ENCODE measurements around the gene SGO1.
"Not testable (repeated sequence)": the region's sequence is repeated elsewhere in the genome, so short reads cannot be mapped to it uniquely, and the experiment has no call there.

Gene SGO1

DNA sequence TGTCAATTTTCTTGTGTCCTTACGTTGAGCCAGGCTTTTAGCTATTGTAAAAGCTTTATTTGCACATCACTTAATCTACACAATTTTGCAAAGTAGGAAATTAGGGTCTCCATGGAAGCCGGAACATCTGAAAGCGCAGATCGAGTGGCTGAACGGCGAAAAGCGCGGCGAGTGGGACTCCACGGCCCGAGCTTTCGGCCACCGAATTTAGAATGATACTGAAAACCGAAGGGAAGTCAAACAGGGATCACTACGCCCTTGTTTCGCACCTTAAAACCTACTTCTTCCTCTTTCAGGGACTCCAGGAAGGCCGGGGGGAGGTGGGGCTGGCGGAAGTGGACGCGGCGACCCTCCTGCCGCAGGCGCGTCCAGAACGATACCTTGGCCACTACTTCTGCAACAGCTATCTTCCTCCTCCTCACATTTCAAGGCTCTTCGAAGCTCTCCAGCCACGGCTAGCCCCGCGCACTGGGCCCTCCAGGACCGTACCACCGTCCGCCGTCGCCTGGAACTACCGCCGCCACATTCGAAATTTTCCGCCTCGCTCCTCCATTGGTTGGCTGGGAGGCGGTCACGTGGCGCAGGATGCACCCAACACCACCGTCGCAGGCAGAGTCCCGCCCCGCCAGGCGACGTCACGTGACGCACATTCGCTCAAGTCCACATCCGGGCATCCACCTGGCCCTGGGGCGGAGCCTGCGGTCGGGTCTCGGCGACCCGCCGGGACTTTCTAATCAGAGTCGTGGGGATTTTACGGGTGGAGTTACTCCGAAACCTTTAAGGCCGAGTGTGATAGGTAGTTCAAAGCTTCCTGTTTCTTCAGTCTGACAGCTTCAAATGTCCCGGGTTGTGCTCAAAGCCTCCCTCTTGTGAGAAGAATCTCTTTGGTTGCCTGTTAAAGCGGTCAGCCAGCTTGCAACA, at the start of gene SGO1:
Gene SGO1 (minus strand): TSS at position 528 of the 921 bp plus-strand sequence. CDS start 2,179 bp downstream, outside the sequence.
- peak; percentile 100 for DNase-seq (ENCODE audit: low spot score)

GRCh38 chr3:20235796-20236195, 49.8 kb upstream of the SGO1 start:
- peak; percentile 35 for DNase-seq (ENCODE audit: low spot score)

DNA sequence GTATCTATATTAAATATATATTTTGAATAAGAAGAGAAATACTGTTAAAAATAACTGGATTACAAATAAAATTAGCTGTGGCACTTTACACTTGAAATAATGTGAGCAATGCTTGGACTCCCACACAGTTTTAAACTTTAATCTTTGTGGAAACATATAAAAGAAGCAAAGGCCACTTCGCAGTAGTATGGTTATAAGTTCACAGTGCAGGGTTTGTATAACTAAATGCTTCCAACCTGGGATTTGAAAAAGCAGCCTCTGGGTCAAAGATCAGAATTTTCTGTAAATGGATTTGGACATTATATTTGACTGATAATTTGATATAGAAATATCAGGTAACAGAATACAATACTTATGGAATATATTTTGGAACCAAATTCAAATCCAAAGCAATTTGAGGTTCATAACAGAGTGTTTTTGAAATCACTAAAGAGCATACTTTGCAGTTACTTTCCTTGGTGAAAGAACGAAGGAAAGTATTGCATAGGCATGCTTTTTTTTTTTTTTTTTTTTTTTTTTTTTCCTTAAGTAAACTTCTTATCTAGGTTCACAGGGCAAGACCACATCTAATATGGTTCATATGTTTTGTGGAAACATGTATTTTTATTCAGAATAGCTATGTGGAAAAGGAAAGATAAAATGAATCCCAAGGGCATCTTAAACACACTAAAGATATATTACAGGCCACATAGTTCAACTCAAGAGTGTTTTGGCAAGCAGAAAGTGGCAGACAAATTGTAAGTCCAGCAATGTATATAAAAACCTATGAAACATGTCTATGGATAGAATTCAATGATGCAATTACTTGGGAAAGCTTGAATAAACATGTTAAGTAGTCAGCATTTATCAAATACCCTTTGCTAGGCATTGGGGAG, 47.1 kb upstream of the SGO1 start:
- DNase-seq (ENCODE audit: low spot score): no peak

DNA sequence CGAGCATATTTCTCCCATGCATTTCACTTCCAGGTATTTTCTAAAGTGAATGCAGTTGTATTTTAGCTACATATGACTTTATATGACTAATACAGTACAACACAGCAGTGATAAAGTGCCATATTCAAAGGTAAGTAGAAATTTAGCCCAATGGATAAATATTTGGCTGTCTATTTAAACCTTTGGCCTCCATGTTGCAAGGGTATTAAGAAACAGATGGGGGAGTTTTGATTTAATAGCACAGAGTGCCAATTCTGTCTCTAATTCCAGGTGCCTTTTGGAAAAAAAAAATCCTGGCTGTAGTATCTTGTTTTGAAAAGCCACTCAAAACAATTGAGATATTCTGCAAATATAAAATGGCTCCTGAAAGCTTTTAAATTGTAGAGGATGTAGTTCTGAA, 44.9 kb upstream of the SGO1 start:
- no peak for DNase-seq (ENCODE audit: low spot score)

GRCh38 chr3:20225769-20226168, 39.8 kb upstream of the SGO1 start:
- DNase-seq (ENCODE audit: low spot score): no peak

GRCh38 chr3:20222274-20222673, 36.3 kb upstream of the SGO1 start:
- no peak for DNase-seq (ENCODE audit: low spot score)

DNA sequence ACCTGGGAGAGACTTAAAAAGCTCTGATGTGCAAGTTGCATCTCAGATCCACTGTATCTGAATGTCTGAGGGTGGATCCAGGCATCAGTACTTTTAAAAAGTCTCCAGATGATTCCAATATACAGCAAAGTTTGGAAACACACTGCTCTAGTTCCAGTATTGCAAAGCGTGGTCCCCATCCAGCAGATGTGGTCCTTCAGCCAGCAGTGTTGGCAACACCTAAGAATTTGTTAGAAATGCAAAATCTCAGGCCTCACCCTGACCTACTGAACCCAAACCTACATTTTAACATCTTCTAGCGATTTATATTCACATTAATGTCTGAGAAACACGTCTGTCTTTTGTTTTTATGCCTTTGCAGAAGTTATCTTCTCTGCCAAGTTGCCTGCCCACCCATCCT, 32.2 kb upstream of the SGO1 start:
- no peak for DNase-seq (ENCODE audit: low spot score)

DNA sequence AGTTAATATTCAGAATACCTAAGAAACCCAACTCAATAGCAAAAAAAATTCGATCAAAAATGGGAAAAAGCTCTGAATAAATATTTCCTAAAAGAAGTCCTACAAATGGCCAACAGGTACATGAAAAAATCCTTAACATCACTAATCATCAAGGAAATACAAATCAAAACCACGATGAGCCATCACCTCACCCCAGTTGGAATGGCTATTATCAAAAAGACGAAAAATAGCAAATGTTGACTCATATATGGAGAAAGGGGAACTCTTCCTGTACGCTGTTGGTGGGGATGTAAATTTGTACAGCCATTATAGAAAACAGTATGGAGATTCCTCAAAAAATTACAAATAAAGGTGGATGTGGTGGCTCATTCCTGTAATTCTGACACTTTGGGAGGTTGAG, 29.6 kb upstream of the SGO1 start:
- DNase-seq (ENCODE audit: low spot score): no peak

DNA sequence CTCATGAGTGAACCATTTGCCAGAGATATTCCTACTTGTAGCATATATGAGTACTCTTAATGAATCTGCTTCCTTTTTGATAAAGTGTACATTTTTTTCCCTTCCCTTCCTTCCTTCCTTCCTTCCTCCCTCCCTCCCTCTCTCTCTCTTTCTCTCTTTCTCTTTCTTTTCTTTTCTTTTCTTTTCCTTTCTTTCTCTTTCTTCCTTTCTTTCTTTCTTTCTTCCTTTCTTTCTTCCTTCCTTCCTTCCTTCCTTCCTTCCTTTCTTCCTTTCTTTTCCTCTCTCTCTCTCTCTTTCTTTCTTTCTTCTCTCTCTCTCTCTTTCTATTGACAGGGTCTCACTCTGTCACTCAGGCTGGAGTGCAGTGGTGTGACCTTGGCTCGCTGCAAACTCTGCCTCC, 27.5 kb upstream of the SGO1 start:
- not testable (repeated sequence) for DNase-seq (ENCODE audit: low spot score)

DNA sequence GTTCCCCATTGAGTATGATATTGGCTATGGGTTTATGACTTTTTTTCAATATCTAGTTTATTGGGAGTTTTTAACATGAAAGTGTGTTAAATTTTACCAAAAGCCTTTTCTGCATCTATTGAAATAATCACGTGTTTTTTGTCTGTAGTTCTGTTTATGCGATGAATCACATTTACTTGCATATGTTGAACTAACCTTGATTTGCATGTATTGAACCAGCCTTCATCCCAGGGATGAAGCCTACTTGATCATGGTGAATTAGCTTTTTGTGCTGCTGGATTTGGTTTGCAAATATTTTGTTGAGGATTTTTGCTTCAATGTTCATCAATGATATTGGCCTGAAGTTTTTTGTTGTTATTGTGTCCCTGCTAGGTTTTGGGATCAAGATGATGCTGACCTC, 21.9 kb upstream of the SGO1 start:
- DNase-seq (ENCODE audit: low spot score): not testable (repeated sequence)

GRCh38 chr3:20205898-20206297, 19.9 kb upstream of the SGO1 start:
- not testable (repeated sequence) for DNase-seq (ENCODE audit: low spot score)

DNA sequence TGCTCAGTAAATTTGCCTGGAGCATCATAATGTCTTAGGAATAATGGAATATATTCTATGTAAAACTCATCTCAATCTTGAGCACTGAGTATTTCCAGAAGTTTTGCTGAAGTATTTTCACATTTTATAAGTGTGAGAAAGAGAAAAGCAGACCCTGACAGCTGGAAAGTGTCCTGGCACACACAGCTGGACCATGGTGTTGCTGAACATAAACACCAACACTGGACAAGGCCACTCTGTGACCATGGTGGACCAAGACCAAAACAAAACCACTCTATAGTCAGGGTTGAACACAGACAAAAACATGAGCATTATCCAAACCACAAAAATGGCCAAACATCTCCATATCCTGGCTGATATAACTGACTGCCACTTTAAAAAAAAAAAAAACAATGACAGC, 15.1 kb upstream of the SGO1 start:
- no peak for DNase-seq (ENCODE audit: low spot score)

- DNase-seq (ENCODE audit: low spot score): no peak
Measured at GRCh38 chr3:20197775-20198174, 11.8 kb upstream of the SGO1 start.

- DNase-seq (ENCODE audit: low spot score): no peak
Measured at GRCh38 chr3:20194793-20195460, 8.9 kb upstream of the SGO1 start.

- no peak for DNase-seq (ENCODE audit: low spot score)
Measured at GRCh38 chr3:20190991-20191390, 5.0 kb upstream of the SGO1 start.

- no peak for DNase-seq (ENCODE audit: low spot score)
Measured at GRCh38 chr3:20186600-20187004, 596 bp upstream of the SGO1 start.

DNA sequence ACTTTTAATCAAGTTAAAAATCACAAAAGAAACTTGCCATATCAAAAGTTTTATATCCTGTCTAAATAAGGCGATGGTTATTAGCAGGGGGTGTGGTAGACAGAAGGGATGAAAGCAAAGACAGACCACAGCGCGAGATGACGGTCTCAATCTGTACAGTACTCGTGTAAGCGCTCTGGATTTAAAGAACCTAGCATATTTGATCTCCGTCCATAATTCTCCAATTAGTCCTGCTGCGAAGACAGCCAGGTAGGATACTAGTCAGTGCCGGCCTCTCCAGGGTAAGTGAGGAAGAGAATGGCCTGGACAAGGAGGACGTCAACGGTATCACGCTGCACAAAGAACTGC, 701 bp downstream of the SGO1 start:
- peak; percentile 15 for DNase-seq (ENCODE audit: low spot score)

- no peak for DNase-seq (ENCODE audit: low spot score)
Measured at GRCh38 chr3:20182206-20182605, 3.8 kb downstream of the SGO1 start.

DNA sequence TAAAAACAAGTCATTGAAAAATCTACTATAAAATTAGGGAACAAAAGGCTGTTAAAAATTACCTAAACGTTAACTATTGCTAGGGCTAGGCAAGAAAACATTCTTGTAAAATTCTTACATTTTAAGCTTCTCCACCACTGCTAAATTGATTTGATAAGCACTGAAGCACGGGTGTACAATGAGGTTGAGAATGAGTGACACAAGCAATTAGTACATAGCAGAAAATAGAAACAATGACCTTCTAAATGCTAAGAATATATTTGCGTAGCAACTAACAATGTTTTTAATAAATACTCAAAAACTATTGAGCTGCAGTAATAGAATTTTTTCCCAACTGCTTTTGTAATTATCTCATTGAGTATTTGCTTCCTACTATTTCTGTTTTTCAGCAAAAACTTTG, 4.7 kb downstream of the SGO1 start:
- no peak for DNase-seq (ENCODE audit: low spot score)

- no peak for DNase-seq (ENCODE audit: low spot score)
Measured at GRCh38 chr3:20173844-20174410, 12.1 kb downstream of the SGO1 start.

DNA sequence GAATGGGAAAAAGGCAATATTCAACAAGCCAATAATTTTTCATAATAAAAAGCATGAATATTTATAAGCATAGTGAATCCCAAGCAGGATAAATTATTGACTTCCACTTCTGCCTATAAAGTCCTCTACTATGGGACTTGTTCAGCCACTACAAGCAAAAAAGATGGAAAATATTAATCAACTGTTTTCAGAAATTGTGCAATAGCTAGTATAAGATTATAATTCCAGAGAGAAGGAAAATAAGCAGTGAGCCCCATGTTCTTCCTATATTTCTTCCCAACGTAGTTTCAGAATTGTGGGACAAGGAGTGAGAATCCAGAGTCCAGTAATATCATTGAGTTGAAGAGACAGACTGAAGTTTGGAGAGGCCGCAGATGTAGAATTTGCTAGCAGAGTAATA, 24.3 kb downstream of the SGO1 start:
- no peak for DNase-seq (ENCODE audit: low spot score)

- DNase-seq (ENCODE audit: low spot score): no peak
Measured at GRCh38 chr3:20160230-20160629, 25.8 kb downstream of the SGO1 start.
